ENCODE results near the gene DCDC2. TPM values are rescaled to one million over a fixed set of nuclear protein-coding genes. Genes with fewer than 3 reads are reported as not detected.

Gene DCDC2
- total and polyA plus RNA-seq, 7 donors, result under 0.01 to 1.6 (median 0.53) TPM; not detected in 3

DNA sequence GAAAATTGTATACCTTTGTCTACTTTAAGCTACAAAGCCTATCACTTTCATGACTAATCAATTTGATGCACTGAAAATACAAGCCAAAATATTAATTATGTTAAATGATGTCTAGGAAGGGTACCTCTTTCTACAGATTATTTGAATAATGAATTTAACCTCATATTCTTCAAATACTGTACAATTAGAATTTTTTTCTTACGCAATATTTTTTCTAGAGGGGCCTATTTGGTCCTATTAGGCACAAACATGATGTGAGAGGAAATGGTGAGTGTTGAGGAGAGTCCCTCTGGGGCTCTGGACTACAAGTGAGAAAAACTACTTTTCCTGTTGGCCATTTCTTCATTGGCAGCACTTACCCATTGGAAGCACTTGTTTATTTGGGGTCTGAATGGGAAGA lies 5.4 kb downstream of the DCDC2 start:
- no peaks in the 10 kb centered on the region for H3K9me3 ChIP-seq
- 96 to 97% methylated on average over 1 of the region's 1 CpG for WGBS, 2 donors

GRCh38 chr6:24344976-24345375 lies 12.9 kb downstream of the DCDC2 start:
- intact Hi-C loops (cut with DNase I), result no loop called here
- Histone ChIP-seq H3K4me3 (no peak overlapping the region), H3K4me1 (no peaks in the 10 kb centered on the region), H3K9me3 (no peaks in the 10 kb centered on the region), H3K36me3 (no peaks in the 10 kb centered on the region), H3K27me3 (peaks cover 0 to 6% (median 0%) of the 10 kb centered on the region in 3 donors), H3K27ac (no peak overlapping the region)
- TF ChIP-seq POLR2A (IDR thresholded peaks at IDR 0.05) (no peak), EP300 (IDR thresholded peaks at IDR 0.05) (no peak), POLR2AphosphoS5 (IDR thresholded peaks at IDR 0.05) (no peak), CTCF (IDR thresholded peaks at IDR 0.05) (no peak)
- no peak for DNase-seq
- WGBS, 2 donors, result 71 to 74% methylated on average over 3 of the region's 3 CpGs

More for the DNA sequence above, 5.4 kb downstream of the DCDC2 start:
- no peaks in the 10 kb centered on the region for H3K27me3 ChIP-seq
- H3K36me3 ChIP-seq, result no peaks in the 10 kb centered on the region
- intact Hi-C loops (cut with DNase I), result no loop called here
- H3K4me3 ChIP-seq, result no peak overlapping the region
- H3K4me1 ChIP-seq, result peaks cover 0 to 4% (median under 1%) of the 10 kb centered on the region in 4 donors
- no peak for TF ChIP-seq POLR2A (IDR thresholded peaks at IDR 0.05)
- TF ChIP-seq CTCF (IDR thresholded peaks at IDR 0.05), result no peak
- no peak for TF ChIP-seq EP300 (IDR thresholded peaks at IDR 0.05)
- TF ChIP-seq POLR2AphosphoS5 (IDR thresholded peaks at IDR 0.05), result no peak
- no peak overlapping the region for H3K27ac ChIP-seq
- no peak for DNase-seq

DNA sequence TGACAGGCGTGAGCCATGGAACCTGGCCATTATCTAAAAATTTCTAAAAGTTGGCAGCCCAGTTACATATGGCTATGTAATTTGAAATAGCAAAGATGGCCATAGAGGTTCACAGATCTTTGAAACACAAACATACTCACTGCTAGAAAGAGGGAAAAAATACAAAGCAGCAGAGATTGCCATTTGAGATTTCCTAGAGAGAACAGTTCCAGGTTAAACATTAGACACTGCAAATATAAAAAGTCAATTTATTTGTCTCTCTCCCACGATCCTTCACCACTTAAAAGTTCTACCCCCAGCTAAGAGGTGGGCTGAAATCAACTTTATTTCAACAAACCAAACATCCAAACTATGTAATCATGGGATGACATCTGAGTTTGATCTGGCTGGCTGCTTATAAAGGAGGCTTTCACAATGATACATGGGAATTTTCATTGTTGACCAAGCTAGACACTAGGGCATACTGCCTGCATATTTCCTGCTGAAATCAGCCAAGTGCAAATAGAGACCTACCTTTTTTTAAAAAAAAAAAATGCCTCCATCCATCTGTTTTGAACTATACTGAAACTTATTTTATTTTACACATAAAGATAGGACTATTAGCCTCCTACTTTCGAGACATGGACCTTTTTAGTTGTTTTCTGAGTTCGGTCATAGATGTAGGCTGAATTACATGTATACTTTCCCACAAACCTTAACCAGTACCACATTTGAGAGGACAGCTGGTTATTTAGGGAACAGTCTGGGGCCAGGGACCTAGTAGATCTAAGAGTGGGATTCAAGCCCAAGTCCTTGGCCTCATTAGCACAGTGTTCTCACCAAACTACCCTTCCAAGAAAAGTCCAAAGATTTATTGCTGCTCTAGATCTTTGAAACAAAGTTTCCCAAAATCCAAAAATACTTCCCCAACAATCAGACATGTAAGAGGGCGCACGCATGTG lies 16.6 kb downstream of the DCDC2 start:
- H3K4me1 ChIP-seq, result no peaks in the 10 kb centered on the region
- no peak for TF ChIP-seq CTCF (IDR thresholded peaks at IDR 0.05)
- no peak for TF ChIP-seq POLR2AphosphoS5 (IDR thresholded peaks at IDR 0.05)
- no peak for TF ChIP-seq POLR2A (IDR thresholded peaks at IDR 0.05)
- no peak for TF ChIP-seq EP300 (IDR thresholded peaks at IDR 0.05)
- peaks cover 0 to 3% (median 0%) of the 10 kb centered on the region in 4 donors for H3K9me3 ChIP-seq
- no peaks in the 10 kb centered on the region for H3K36me3 ChIP-seq
- intact Hi-C loops (cut with DNase I), result no loop called here
- WGBS, 2 donors, result 77 to 83% methylated on average over 6 of the region's 6 CpGs
- DNase-seq, result no peak
- no peak overlapping the region for H3K4me3 ChIP-seq
- H3K27ac ChIP-seq, result no peak overlapping the region
- H3K27me3 ChIP-seq, result peaks cover 0 to 1% (median 0%) of the 10 kb centered on the region in 3 donors

- no peak for DNase-seq
Observed at GRCh38 chr6:24339932-24340331, 17.9 kb downstream of the DCDC2 start.

More at GRCh38 chr6:24339932-24340331, 17.9 kb downstream of the DCDC2 start:
- Histone ChIP-seq H3K4me3 (no peak overlapping the region), H3K4me1 (no peaks in the 10 kb centered on the region), H3K9me3 (peaks cover 0 to 3% (median 0%) of the 10 kb centered on the region in 4 donors), H3K27me3 (no peaks in the 10 kb centered on the region), H3K36me3 (no peaks in the 10 kb centered on the region), H3K27ac (no peak overlapping the region)
- TF ChIP-seq EP300 (IDR thresholded peaks at IDR 0.05) (no peak), POLR2A (IDR thresholded peaks at IDR 0.05) (no peak), CTCF (IDR thresholded peaks at IDR 0.05) (no peak), POLR2AphosphoS5 (IDR thresholded peaks at IDR 0.05) (no peak)
- 72 to 74% methylated on average over 3 of the region's 3 CpGs for WGBS, 2 donors
- intact Hi-C loops (cut with DNase I), result no loop called here

All from sigmoid colon (tissue), 7 donors.